ENCODE data around the gene COL25A1.
"Not testable (repeated sequence)": the region's sequence is repeated elsewhere in the genome, so short reads cannot be mapped to it uniquely, and the experiment has no call there.

The COL25A1 gene

DNA sequence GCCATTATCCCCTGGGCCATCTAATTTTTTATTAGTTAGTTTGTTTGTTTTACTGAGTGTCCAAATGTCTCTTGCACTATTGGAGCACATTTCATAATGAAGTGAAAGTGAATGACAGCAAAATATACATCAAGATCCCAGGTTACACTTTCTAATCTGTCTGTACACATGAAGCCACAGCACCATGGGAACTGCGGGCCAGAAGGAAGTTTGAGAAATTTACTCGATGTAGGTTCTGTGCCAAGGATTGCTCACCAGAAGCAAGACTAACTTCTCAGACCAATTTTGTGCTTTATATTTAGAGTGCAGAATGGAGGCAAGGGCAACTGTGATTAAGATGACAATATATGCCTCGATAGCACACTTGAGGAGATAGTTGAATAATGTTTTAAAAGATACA lies 258.0 kb downstream of the COL25A1 start:
- DNase-seq: peak; percentile 8 to 27

DNA sequence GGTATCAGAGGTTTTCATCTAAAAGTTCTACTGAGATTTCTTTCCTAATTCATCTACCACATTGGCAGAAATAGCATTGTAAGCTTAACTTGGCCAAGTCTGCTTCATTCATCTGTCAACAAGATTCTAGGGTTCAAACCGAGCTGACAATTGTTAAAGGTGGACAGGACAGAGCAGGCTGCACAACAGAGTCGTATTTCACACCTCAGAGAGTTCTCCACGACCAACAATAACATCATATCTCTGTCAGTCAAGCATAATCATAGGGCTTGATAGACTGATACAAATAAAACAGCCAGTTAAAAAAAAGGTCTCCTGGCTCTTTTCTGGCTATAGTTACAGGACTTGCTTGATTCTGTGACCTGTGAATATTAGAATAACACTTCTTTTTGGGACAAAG lies 259.2 kb downstream of the COL25A1 start:
- no peak for DNase-seq

DNA sequence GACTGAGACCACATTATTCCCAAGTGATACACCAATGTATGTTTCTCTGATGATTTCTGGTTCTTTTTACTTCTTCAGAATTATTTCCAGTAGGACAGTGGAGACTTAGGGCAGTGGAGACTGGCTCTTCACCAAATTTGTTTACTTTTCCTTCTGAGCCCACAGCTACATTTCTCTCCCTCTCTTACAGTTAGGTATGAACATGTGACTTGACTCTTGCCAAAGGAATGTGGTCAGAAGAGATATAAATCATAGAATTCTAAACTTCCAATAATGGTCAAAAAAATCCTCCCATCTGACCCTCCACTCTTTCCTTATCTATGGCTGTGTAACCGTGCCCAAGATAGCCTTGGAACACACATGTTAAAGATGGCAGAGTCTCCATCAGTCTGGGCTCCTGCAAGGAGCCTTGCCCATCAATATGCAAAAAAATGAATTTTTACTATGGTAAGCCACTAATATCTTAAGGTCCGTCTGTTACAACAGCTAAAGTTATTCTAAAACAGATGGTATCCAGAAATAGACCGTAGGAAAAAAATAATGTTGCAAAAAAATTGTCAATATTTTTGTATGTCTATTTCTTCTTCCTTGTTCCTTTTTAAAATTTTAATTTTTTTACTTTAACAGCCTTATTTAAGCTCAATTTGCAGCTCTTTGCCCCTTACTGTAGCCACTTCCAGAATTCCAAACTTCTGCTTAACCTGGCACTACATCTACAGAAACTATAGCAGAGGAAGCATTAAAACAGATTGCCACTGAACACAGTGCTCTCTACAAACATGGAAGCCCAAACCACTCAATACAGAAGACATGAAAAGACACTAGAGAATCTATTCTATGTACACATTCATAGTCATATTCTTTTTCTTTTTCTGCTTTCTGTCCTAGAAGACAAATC lies 260.7 kb downstream of the COL25A1 start:
- no peak for DNase-seq

DNA sequence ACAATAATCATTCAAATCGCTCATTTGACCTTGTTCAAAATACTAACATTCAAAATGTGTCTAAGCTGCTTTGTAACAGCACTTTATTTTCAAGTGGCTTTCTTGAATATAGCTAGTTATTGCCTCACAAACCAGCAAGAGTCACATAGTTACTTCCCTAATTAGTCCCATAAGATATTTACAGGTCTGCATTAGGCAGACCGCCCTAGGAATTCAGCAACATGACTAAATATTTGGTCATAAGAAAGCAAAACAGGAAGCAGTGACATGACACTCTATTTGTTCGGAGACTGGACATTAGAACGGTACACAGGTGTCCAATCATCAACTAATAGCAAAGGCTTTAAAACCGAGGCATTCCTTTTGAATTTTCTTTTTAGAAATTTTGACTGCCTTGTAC lies 262.0 kb downstream of the COL25A1 start:
- DNase-seq: peak; percentile 61 to 77

DNA sequence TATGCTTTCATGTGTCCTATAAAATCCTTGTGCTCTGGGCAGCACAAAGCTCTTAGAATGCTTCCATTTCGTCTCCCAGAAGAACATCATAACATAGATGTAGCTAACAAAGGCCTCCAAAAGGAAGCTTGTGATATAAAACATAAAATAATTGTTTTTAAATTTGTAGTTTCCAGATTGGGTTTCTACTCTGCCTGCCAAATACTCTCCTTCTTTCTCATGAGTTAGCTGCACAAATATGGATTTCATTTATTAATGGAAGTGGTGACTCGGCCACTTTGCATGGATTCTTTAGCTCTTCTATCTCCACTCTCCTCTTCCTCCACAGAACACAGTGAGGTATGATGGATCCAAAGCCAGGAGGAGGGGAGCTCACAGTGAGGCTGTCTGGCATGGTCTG lies 265.4 kb downstream of the COL25A1 start:
- DNase-seq: no peak

DNA sequence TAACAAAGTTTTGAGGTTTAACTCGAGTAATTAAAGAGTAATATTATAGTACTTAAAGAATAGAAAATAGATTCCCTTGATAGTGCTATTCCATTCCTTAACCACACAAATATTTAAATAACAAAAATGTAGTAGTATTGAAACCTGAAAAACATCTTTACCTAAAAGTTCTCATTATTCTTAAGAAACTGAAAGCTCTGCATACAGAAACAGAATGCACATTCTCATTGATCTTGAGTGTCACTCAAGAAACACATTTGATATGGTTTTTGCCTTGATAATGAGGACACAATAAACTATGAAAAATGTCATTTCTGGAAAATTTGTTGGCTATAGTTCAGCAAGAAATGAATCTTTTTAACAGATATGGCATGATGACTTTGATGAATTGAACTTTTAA lies 268.5 kb downstream of the COL25A1 start:
- DNase-seq: no peak

DNA sequence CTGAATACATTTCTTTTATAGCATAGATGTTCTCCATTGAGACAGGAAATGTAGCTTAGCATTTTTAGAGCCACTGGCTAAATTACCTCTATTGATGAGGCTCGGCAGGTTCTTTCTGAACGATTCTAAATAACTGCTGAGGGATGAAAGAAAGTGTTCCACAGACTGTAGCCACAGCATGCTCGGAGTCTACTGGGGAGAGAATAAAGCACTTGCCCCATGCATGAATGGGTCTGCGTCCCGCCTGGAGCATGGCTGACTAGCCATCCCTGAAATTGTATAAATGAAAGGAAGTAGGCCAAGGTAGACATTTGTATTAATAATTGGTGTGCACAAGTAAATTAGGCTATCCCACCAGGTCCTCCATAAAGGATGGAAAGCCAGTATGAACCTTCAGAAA lies 269.8 kb downstream of the COL25A1 start:
- DNase-seq: no peak

DNA sequence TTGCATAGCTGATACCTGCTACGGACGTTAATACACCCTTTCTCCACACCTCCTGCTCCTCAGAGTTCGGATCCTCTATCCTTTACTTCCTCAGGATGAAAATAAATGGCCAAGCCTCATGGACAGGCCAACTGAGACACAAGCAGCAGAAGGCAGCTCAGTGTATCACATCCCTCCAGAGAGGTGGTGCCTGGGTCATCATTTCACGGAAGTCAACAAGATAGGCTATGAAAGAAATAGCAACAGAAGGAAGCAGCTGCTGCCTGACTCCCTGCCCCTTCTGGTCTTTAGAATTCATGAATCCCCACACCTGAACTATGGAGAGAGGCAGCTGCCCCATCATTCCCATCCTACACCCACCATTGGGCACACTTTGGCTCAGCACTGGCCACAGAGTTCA lies 272.5 kb downstream of the COL25A1 start:
- no peak for DNase-seq

DNA sequence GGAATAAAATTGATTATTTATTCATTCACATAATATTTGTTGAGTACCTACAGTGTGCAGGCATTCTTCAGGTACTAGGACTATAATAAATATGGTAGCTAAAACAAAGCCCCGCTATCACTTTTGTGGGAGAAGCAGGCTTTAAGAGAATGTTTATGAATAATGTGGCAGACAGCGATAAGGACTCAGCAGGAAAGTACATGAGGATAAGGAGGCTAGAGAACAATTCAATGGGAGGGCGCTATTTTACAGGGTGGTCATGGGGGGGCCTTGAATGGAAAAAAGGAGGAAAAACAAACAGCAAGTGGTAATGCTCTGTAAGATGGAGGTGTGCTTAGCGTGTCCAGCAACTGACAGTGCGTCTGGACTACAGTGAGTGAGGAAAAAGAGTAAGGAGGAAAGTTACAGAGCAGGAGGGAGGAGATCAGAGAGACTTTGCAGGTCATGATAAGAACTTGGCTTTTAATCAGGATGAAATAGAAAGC lies 275.4 kb downstream of the COL25A1 start:
- DNase-seq: no peak

DNA sequence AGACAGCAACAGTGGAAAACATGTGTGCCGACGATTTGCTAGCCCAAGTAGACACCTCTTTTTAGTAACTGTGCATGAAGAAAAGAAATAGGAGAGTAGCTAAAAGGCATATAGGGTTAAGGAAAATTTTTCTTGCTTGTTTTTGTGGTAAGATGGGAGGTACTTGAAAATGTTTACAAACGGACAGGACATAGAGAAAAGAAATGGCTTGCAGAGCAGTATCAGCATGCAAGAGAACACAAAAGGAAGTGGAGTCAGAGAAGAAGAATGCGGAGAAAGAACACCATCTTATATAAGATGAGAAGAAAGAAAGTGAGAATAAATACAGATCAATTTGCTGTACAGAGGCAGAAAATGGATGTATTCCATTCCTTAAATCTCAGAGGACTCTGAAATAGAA lies 275.9 kb downstream of the COL25A1 start:
- DNase-seq: no peak

DNA sequence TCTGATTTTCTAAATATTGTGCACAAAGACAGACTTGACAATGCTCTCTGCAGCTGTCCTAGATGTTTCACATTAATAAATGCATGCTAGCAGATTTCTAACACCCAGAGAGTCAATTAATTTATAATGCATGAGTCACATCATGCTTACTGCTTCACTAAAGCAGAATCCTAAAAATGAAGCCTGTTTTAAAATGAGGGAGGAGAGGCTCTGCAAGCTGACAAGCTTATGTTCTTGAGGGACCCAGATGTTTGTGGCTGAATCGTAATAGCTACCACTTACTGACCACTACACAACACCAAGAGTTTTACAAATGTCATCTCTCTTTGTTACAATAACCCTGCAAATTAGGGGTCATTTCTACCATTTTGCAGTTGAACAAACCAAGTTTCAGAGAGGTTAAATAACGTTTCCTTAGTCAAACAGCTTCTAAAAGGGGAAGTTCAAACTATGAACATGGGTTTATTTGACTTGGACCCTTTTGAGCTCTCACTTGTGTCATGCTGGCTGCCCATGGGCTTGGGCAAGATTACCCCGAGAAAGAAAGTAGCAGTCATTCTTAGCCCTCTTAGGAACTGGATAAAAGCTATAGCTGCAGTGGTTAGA lies 276.9 kb downstream of the COL25A1 start:
- no peak for DNase-seq

DNA sequence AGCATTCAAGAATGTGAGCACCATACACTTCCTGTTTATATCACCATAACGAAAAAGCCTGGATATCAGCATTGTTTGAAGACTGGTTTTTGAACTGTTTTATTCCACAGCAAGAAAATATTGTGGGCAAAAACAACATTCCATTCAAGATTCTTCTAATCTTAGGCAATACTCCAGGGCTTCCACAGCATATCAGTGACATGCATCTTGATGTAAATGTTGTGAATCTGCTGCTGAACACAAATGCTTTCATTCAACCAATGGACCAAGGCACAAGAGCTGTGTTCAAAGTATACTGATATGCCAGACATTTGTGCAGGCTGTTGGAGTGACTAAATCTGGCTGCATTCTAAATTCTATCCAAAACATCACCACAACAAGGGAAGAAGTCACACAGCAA lies 279.5 kb downstream of the COL25A1 start:
- DNase-seq: no peak

DNA sequence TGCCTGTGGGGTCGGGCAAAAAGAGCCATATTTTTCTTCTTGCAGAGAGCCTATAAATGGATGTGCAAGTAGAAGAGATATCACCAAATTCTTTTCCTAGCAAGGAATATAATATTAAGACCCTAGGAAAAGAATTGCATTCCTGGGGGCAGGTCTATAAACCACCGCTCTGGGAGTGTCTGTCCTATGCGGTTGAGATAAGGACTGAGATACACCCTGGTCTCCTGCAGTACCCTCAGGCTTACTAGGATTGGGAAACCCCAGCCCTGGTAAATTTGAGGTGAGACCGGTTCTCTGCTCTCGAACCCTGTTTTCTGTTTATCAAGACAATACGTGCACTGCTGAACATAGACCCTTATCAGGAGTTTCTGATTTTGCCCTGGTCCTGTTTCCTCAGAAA lies 280.8 kb downstream of the COL25A1 start:
- DNase-seq: not testable (repeated sequence)

DNA sequence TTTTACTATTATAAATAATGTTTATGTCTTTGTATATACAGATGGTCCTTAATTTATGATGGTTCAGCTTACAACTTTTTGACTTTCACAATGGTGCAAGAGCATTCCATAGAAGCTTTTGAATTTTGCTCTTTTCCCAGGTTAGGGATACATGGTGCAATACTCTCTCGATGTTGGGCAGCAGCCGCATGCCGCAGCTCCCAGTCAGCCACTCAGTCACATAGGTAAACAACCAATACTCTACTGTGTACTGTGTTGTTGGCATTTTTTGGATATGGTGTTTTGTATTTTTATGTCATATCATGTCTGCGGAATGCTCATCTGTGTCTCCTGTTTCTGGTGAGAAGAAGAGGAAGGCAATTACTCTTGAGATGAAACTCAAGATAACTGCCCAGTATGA lies 281.6 kb downstream of the COL25A1 start:
- no peak for DNase-seq

DNA sequence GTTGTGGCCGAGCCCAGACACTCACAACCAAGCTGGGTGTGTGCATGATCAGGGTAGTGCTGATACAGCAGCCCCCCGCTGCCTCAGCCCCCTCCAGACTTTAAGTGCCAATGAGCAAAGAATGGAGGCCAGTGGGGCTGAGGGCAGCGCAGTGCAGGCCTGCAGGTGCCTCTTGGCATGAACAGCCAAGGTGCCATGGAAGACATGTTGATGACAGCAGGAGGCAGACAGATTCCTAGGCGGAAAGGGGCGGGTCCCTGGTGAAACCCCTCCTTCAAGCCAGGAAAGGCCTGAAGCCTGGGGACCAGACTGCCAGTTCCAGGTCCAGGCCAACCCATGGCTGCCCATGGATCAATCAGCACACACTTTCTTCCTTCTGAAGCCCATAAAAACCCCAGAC lies 286.3 kb downstream of the COL25A1 start:
- DNase-seq: no peak

DNA sequence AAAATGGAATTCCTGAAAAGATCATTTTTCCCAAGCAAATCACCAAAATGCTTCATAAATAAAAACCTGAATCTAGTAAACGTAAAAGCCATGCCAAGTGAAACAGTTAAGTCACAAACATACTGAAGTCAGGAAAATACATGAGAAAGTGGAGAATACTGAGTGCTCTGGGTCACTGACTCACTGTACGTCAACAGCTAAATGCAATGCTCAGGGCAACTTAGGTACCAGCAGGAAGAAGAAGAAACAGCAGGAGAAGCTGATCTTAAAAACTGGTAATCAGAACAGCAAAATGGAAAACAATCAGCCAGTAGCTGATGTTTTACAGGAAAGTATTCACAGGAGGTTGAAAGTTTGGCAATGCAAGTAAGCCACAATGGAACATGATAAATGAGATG lies 287.0 kb downstream of the COL25A1 start:
- no peak for DNase-seq

DNA sequence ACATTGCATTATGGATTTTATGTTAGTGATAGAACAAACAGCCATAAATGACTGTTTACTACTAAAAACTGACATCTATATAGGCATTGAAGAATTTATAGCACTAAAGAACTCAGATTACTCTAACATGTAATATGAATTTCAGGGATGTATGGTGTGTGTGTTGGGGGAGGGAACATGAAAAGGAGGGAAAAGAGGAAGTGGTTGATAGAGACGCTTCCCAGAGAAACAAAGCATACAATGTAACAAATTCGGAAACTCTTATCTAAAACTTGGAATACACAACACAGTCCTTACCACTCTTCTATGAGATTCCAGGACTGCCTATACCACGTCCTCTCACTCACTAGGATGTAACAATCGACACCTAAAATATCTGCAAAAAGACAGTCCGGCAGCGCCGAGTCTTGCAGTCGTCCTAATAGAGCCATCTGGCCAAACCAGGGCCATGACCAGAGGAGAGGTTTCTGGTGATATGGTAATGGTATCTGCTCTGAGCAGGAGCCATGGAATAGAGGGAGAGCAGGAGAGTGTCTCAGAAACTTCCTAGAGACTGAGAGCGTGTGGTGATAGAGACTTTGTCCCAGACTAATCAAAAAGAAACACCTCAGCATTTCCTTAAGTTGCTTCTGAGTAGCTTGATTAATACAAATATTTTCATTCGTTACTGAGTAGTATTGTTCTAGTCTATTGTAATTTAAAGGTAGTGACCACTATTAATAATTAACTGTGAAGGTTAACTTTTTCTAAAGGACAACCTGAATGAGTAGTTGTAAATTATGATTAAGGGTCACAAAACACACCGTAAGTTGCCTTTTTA lies 287.7 kb downstream of the COL25A1 start:
- DNase-seq: no peak

DNA sequence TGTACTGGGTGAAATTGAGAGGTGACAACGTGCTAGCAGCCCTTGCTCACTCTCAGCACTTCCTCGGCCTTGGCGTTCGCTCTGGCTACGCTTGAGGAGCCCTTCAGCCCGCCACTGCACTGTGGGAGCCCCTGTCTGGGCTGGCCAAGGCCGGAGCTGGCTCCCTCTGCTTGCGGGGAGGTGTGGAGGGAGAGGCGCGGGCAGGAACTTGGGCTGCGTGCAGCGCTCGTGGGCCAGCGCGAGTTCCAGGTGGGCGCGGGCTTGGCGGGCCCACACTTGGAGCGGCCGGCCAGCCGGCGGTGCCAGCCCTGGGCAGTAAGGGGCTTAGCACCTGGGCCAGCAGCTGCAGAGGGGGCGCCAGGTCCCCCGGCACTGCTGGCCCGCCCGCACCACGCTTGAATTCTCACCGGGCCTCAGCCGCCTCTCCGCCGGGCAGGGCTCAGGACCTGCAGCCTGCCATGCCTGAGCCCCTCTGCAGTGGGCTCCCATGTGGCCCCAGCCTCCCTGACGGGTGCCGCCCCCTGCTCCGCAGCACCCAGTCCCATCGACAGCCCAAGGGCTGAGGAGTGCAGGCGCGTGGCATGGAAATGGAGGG lies 290.1 kb downstream of the COL25A1 start:
- DNase-seq: no peak

DNA sequence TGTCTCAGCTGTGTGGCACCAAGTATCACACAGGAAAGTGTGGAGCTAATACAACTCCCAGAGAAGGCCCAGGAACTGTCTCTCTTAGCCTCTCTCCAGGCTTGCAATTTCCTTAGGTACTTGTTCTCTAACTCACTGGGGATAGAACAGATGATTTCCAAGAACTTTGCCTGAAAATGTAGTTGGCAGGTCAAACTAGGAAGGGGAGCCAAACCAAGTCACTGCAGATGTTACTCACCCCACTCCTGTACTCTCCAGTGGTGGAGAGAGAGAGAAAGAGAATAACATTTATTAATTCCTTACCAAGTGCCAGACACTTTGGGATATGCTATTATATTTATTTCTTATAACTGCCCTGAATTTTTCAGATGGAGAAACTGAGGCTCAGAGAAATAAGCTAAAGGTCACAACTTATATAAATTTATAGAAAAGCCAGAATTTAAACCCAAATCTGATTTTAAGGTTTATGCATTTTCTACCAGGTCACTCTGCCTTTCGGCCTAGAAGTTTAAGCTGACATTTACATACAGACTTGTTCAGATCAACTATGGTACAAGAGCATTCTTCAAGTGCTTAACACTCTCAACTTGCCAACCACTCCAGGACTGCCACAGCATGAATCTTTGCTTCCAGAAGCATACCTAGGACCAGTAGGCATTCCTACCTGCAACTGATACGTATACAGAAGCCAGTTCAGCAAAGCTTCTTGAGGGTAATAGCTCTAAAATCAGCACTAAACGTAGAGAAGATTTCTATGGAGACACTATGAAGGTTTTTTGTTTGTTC lies 291.0 kb downstream of the COL25A1 start:
- DNase-seq: no peak

DNA sequence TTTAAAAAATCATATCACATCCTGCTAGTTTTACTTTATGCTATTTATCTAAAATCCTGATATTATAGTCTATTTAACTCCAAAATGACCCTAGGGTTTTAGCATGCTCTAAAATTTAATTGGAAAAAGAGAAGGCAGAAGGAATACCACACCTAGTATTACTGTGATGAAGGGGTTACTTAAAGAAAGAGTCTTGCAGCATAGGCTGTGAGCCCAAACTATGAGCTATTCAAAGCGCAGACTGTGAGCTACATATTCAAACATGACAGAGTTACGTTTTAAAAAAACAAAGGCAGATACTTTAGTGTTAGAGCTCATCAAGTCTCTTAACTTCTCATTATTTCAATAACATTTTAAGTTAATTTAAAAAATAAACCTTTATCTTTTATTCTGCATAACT lies 291.9 kb downstream of the COL25A1 start:
- DNase-seq: no peak

DNA sequence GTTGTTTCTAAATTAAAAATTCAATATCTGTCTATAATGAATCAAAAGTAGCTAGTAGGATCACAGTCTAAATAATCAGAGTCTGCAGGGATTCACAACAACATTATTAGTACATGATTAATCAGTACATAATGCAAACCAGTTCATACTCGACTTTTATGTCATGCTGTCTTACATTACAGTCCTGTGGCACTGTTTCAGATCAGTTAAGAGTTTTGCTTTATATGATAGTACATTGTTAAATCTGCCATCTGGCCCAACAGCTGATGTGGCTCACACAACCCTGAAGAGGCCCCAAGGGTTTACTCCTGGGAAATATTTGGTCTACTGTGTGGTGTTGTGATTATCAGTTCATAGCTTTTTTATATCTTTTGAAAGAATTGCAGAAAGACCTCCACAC lies 292.5 kb downstream of the COL25A1 start:
- no peak for DNase-seq

DNA sequence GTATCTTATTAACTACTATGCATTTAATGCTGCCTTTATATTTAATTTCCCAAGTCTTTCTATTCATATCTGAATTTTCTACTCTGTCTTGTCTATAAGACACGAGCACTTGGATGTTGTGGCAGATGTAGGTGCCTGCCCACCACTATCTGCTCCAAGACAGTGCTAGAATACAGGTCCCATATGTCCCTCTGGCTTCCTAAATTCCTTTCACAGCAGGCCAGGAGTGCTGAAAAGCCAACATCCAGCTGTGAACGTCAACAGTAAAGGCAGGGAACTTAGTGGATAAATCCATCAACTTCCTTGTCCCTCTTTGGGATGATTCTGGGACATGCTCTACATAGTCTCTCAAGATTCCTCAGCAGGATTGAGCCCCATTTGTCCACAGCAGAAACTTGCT lies 294.5 kb downstream of the COL25A1 start:
- no peak for DNase-seq
